GM18520 (cell line): Measurements from ENCODE around the gene DZIP3.
"Not testable (repeated sequence)": the region's sequence is repeated elsewhere in the genome, so short reads cannot be mapped to it uniquely, and the experiment has no call there.

Source experiments
- ATAC-seq: cut with Tn5 transposase; IDR thresholded peaks from one replicate; pipeline ENCODE4 v1.9.1; 2021; ENCODE audit not compliant: unreplicated experiment

Gene DZIP3

DNA sequence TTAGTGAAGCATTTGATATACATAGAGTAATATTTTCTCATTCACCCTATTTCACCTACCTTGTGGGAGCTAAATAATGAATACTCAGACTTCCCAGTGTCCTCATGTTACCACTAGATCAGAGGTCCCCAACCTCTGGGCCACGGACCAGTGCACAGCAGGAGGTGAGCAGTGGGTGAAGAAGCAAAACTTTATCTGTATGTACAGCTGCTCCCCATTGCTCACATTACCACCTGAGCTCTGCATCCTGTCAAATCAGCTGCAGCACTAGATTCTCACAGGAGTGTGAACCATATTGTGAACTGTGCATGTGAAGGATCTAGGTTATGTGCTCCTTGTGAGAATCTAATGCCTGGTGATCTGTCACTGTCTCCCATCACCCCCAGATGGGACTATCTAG is 88.3 kb downstream of the DZIP3 start:
- ATAC-seq = no peak

GRCh38 chr3:108692286-108692685 is 102.8 kb downstream of the DZIP3 start:
- not testable (repeated sequence) for ATAC-seq

DNA sequence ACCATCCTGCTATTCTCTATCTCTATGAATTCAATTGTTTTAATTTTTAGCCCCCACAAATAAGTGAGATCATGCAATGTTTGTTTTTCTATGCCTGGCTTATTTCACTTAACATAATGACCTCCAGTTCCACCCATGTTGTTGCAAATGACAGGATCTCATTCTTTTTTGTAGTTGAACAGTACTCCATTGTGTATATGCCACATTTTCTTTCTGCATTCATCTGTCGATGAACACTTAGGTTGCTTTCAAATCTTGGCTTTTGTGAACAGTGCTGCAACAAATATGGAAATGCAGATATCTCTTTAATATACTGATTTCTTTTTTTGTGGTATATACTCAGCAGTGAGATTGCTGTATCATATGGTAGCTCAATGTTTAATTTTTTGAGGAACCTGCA is 108.9 kb downstream of the DZIP3 start:
- no peak for ATAC-seq

DNA sequence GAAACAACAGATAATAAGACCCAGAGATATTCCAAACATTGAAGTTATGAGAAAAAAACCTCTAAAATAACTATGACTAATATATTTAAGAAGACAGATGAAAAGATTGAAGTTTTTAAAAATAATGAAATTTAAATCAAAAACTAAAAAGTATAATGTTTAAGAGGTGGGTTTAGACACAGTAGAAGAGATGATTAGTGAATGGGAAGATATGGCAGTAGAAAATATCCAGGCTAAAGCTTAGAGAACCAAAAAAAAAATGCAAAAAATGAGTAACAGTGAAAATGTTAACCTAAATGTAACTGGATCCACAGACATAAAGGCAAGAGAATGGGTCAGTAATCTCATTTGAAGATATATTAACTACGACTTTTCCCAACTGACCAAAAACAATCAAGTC is 115.5 kb downstream of the DZIP3 start:
- no peak for ATAC-seq

GRCh38 chr3:108713009-108713516 is 123.5 kb downstream of the DZIP3 start:
- ATAC-seq = no peak

- ATAC-seq = no peak
These were observed 124.3 kb downstream of the DZIP3 start for GRCh38 chr3:108713816-108714215.

DNA sequence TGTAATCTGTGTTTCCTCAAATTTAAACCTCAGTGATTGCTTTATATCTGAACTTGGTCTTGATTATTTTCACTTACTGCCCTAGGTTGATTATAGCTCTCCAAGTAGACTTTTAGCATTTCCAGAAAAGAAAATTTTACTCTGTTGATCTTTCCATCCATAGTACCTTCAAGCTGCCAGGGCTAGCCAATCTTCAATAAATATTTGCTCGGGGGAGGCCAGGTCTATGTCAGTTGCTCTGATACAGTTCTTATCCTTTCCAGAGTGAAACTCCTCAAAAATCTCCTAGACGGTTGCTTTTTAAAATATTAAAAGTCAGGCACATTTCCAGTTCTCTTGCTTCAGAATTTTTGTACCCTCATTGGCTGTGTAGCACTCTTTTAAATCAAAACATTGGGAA is 128.9 kb downstream of the DZIP3 start:
- ATAC-seq = no peak

GRCh38 chr3:108719178-108719806 is 129.8 kb downstream of the DZIP3 start:
- ATAC-seq = no peak

- ATAC-seq = no peak
These were observed 133.2 kb downstream of the DZIP3 start for GRCh38 chr3:108722724-108723123.

- ATAC-seq = no peak
These were observed 134.6 kb downstream of the DZIP3 start for GRCh38 chr3:108724101-108724500.

DNA sequence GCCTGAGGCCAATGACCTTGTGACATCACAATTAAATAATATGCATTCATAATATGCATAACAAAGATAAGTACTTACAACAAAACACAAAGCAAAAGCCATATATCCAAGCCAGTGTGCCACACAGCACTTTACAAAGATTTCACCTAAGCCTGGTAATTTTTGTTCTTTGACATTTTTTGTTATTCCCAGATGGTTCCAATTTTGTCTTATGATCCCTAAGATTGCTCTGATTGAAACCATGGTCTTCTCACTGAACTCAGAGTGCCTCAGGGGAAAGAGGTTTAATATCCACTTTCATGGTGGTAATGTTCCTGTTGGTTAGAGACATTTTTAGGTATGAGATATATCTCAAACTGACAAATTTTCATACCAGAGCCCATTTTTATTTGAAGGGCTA is 138.6 kb downstream of the DZIP3 start:
- ATAC-seq = no peak

- ATAC-seq = no peak
These were observed 139.4 kb downstream of the DZIP3 start for GRCh38 chr3:108728934-108729333.

GRCh38 chr3:108736821-108737220 is 147.3 kb downstream of the DZIP3 start:
- no peak for ATAC-seq

DNA sequence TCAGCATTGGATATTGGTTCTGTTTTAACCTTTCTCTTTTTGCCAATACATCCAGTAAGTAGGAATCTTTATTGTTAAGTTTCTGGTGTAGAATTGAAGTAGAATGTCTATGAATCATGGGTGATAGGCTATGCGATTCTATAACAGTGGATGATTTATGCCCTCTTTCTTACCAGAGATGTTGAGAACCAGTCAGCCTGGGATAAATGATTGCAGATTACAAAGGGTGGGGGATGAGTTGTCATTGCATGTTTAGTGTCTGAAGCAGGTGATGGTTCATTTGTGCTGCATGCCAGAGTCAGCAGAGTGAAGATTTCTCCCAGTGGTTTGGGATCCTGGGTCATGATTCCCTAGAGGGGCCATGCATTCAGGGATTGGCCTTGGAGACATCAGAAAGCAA is 153.4 kb downstream of the DZIP3 start:
- ATAC-seq = no peak
